NCI-H82 (cell line): Measurements from ENCODE around the gene MAGI1.
A peak's percentile ranks its signal among the peaks of the same experiment; 100 is the strongest.
"Not testable (repeated sequence)": the region's sequence is repeated elsewhere in the genome, so short reads cannot be mapped to it uniquely, and the experiment has no call there.

Experiments
- DNase-seq: peaks from one replicate; lab custom pipeline; 2025; lab: John Stamatoyannopoulos, UW

The MAGI1 gene

GRCh38 chr3:66038384-66038725, 363 bp downstream of the MAGI1 start:
- DNase-seq = peak; percentile 58

- DNase-seq = no peak
Measured at GRCh38 chr3:66037986-66038369, 740 bp downstream of the MAGI1 start.

GRCh38 chr3:66037330-66037985, 1.3 kb downstream of the MAGI1 start:
- DNase-seq = peak; percentile 75

GRCh38 chr3:66036586-66037148, 2.1 kb downstream of the MAGI1 start:
- peak; percentile 35 for DNase-seq

- DNase-seq = peak; percentile 17
Measured at GRCh38 chr3:66035763-66036477, 2.8 kb downstream of the MAGI1 start.

GRCh38 chr3:66033241-66034138, 5.2 kb downstream of the MAGI1 start:
- DNase-seq = no peak

GRCh38 chr3:66031102-66031698, 7.5 kb downstream of the MAGI1 start:
- DNase-seq = no peak

GRCh38 chr3:66029443-66029842, 9.3 kb downstream of the MAGI1 start:
- DNase-seq = no peak

GRCh38 chr3:66029014-66029413, 9.7 kb downstream of the MAGI1 start:
- DNase-seq = no peak

- DNase-seq = no peak
Measured at GRCh38 chr3:66028457-66028856, 10.3 kb downstream of the MAGI1 start.

GRCh38 chr3:66027099-66027498, 11.6 kb downstream of the MAGI1 start:
- not testable (repeated sequence) for DNase-seq

GRCh38 chr3:66023738-66024385, 14.9 kb downstream of the MAGI1 start:
- no peak for DNase-seq

- no peak for DNase-seq
Measured at GRCh38 chr3:66023229-66023628, 15.5 kb downstream of the MAGI1 start.

GRCh38 chr3:66021731-66022131, 17.0 kb downstream of the MAGI1 start:
- DNase-seq = peak; percentile 53

GRCh38 chr3:66019896-66020295, 18.8 kb downstream of the MAGI1 start:
- DNase-seq = no peak

GRCh38 chr3:66018057-66019033, 20.4 kb downstream of the MAGI1 start:
- DNase-seq = no peak

GRCh38 chr3:66017591-66017990, 21.1 kb downstream of the MAGI1 start:
- DNase-seq = peak; percentile 6

- DNase-seq = no peak
Measured at GRCh38 chr3:66017084-66017483, 21.6 kb downstream of the MAGI1 start.

- no peak for DNase-seq
Measured at GRCh38 chr3:66015841-66016240, 22.9 kb downstream of the MAGI1 start.

GRCh38 chr3:66014651-66015050, 24.1 kb downstream of the MAGI1 start:
- no peak for DNase-seq
